ENCODE data around the gene OR2M7.
"Not testable (repeated sequence)": the region's sequence is repeated elsewhere in the genome, so short reads cannot be mapped to it uniquely, and the experiment has no call there.

Gene OR2M7, protein sequence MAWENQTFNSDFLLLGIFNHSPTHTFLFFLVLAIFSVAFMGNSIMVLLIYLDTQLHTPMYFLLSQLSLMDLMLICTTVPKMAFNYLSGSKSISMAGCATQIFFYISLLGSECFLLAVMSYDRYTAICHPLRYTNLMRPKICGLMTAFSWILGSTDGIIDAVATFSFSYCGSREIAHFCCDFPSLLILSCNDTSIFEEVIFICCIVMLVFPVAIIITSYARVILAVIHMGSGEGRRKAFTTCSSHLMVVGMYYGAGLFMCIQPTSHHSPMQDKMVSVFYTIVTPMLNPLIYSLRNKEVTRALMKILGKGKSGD

DNA sequence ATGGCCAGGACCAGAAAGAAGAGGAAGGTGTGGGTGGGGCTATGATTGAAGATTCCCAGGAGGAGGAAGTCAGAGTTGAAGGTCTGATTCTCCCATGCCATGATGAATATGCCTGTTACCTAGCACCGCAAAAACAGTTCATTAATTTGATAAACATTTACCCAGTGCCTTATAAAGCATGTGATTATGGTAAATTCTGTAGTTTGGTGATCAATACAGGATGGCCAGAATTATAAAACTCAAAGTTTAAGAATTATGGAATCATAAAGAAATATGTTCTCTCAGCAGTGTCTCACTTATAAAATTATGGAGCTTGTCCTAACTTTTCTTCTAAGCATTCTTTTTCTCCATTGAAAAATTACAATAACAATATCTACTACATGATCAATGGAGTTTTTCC, at the start of gene OR2M7:
Gene OR2M7, minus strand, starts transcription at position 101 of the 400 bp plus-strand sequence. Its CDS starts 0 bp downstream, at position 101.
- no peaks in the 10 kb centered on the region for H3K9me3 ChIP-seq
- H3K36me3 ChIP-seq (replicated peaks): no peaks in the 10 kb centered on the region
- no peaks in the 10 kb centered on the region for H3K27me3 ChIP-seq (ENCODE audit: low read depth)
- no peak for DNase-seq (ENCODE audit: low spot score in 2 of 2)
- in situ Hi-C loops (cut with MboI; ENCODE audit: low sequenced_read_pairs): no loop called here
- no peaks in the 10 kb centered on the region for H3K4me1 ChIP-seq
- H3K4me3 ChIP-seq: no peak within 1 kb of the TSS

DNA sequence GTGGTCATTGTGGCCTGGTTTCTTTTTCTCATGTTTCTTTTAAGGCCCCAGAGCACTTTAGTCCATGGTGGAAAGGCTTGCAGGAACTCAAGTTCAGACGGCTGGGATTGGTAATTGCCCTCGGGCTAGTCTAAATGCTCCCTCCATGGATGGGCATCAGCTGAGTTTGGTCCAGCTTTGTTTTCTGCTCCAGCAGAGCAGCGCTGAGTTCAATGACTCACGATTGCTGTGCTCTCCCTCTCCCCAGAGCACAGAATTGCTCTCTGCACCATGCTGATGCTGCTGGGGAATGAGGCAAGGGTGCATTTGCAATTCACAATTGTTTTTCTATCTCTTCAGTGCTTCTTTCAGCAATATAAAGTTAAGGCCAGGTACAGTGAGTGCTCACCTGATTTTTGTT, 49.4 kb upstream of the OR2M7 start:
- in situ Hi-C loops (cut with MboI; ENCODE audit: low sequenced_read_pairs): no loop called here
- Histone ChIP-seq H3K4me3 (no peak overlapping the region), H3K4me1 (no peaks in the 10 kb centered on the region), H3K36me3 (replicated peaks) (no peaks in the 10 kb centered on the region), H3K9me3 (no peaks in the 10 kb centered on the region; the same call in 1 of the 2 replicates), H3K27me3 (ENCODE audit: low read depth) (no peaks in the 10 kb centered on the region)
- DNase-seq (ENCODE audit: low spot score in 2 of 2): no peak

DNA sequence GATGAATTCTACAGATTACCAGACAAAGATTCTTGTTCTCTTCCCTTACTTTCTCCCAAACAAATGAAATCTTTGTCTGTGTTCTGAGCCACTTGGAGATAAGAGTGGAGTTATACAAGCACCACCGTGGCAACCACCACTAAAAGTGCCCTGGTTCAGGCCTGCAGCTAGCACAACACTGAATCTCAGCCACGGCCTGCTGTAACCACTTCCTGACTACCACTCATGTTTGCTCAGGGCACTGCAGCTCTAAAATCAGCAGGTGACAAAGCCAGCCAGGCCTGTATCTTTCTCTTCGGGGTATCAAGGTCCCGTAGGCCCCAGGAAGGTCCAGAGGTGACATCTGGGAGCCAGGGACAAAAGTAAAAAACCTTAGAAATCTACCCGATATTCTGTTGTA, 48.0 kb upstream of the OR2M7 start:
- no peaks in the 10 kb centered on the region for H3K4me1 ChIP-seq
- H3K9me3 ChIP-seq: no peaks in the 10 kb centered on the region; the same call in 1 of the 2 replicates
- DNase-seq (ENCODE audit: low spot score in 2 of 2): no peak
- no peaks in the 10 kb centered on the region for H3K36me3 ChIP-seq (replicated peaks)
- in situ Hi-C loops (cut with MboI; ENCODE audit: low sequenced_read_pairs): no loop called here
- no peaks in the 10 kb centered on the region for H3K27me3 ChIP-seq (ENCODE audit: low read depth)
- H3K4me3 ChIP-seq: no peak overlapping the region

DNA sequence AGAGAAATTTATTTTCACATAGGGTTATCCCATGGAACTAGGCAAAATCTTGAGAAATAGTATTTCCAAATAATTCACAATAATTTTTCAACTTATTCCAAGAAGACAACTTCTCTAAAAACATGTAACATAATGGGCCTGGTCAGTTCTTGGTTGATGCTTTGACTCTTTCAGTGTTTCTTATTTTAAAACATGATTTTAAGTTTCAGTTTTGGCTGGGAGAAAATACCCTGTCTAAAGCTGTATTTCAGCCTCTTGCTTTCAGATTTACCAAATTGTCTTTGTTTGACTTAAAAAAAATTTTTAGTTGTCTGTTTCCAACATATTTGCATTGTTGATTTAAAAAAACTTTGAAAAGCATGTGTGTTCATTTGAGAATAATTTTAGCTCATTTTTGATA, 42.2 kb upstream of the OR2M7 start:
- Histone ChIP-seq H3K36me3 (replicated peaks) (no peaks in the 10 kb centered on the region), H3K27me3 (ENCODE audit: low read depth) (no peaks in the 10 kb centered on the region), H3K4me1 (no peaks in the 10 kb centered on the region), H3K4me3 (no peak overlapping the region), H3K9me3 (no peaks in the 10 kb centered on the region)
- in situ Hi-C loops (cut with MboI; ENCODE audit: low sequenced_read_pairs): no loop called here
- DNase-seq (ENCODE audit: low spot score in 2 of 2): no peak

DNA sequence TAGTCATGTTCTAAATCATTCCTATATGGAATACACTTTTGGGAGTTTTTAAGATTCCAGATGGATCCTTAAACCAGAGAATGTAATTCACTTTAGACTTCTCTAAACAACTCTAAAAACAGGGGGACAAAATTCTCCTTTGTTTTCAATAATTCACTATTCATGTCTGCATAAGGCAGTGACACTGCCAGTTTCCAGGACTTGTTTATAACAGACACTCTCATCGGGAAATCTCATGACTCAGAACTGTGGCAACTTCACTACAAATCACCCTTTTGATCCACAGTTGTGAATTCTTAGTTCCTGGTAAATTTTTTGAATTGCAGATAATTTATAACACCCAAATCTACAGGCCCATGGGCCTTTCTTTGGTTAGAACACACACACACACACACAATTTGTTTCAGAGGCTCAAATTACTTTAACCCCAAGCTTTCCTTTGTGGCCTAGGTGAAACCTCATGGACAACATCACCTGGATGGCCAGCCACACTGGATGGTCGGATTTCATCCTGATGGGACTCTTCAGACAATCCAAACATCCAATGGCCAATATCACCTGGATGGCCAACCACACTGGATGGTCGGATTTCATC, 36.9 kb upstream of the OR2M7 start, which contains the start of gene OR2T4:
Gene OR2T4, plus strand, starts transcription at position 545 of the 595 bp plus-strand sequence. Its CDS starts 0 bp downstream, at position 545.
- no peaks in the 10 kb centered on the region for H3K27me3 ChIP-seq (ENCODE audit: low read depth)
- no peak for DNase-seq (ENCODE audit: low spot score in 2 of 2)
- in situ Hi-C loops (cut with MboI; ENCODE audit: low sequenced_read_pairs): no loop called here
- no peaks in the 10 kb centered on the region for H3K9me3 ChIP-seq
- H3K36me3 ChIP-seq (replicated peaks): no peaks in the 10 kb centered on the region
- no peaks in the 10 kb centered on the region for H3K4me1 ChIP-seq
- H3K4me3 ChIP-seq: no peak within 1 kb of the TSS

DNA sequence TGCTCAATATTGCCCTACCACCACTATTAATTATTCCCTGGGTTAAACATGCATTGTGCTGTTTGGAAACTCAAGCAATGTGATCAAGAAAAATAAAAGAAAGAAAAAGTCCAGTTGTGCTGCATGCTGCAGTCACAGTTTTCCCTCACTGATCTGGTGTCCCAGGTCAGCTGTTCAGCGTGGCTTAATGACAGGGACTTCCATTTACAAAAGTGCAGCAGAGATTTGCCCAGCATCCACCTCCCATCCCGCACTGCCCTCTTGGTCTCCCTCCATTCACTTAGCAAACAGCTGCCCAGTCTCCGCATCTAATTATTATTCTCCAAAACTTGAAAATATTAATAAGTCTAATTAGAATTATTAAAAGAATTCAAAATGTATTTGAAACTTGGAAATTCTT, 35.0 kb upstream of the OR2M7 start:
- H3K36me3 ChIP-seq (replicated peaks): no peaks in the 10 kb centered on the region
- in situ Hi-C loops (cut with MboI; ENCODE audit: low sequenced_read_pairs): no loop called here
- no peak overlapping the region for H3K4me3 ChIP-seq
- no peaks in the 10 kb centered on the region for H3K27me3 ChIP-seq (ENCODE audit: low read depth)
- H3K4me1 ChIP-seq: no peaks in the 10 kb centered on the region
- no peaks in the 10 kb centered on the region for H3K9me3 ChIP-seq
- no peak for DNase-seq (ENCODE audit: low spot score in 2 of 2)

DNA sequence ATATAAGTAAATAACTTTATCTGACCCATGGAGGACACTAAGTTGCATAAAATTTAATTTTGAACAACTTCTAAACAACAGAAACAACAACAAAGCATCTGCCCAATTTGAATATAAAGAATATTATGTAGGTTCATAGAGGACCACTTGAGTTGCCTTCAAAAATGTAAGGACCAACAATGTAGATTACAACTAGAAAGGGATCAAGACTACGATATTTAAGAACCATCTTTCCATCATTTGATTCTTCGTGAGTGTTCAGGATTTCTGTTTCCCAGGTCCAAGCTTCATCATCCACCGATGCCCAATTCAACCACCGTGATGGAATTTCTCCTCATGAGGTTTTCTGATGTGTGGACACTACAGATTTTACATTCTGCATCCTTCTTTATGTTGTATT, 24.1 kb upstream of the OR2M7 start, which contains the start of gene OR14C36:
Gene OR14C36, plus strand, starts transcription at position 301 of the 400 bp plus-strand sequence. Its CDS starts 0 bp downstream, at position 301.
- DNase-seq (ENCODE audit: low spot score in 2 of 2): no peak
- Histone ChIP-seq H3K4me1 (no peaks in the 10 kb centered on the region), H3K27me3 (ENCODE audit: low read depth) (no peaks in the 10 kb centered on the region), H3K9me3 (no peaks in the 10 kb centered on the region), H3K36me3 (replicated peaks) (no peaks in the 10 kb centered on the region), H3K4me3 (no peak within 1 kb of the TSS)
- in situ Hi-C loops (cut with MboI; ENCODE audit: low sequenced_read_pairs): no loop called here

DNA sequence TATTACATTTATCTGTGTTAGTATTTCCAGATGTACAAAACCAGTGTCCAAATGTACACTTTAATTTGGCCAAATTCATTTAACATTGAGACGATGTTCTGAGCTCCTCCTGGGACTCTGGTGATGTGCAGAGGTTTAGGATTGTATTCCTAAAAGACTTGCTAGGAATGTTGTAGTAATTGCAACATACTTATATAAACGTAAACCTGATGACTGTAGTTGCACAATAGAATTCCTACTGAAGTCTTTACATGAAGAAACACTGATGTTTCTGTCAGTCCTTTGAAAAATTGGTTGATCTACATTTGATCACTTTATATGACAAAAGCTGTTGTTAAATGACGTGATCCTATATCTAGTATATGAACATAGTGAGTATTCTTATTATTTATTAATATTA, 19.1 kb upstream of the OR2M7 start:
- Histone ChIP-seq H3K4me1 (no peaks in the 10 kb centered on the region), H3K4me3 (no peak overlapping the region), H3K9me3 (no peaks in the 10 kb centered on the region), H3K27me3 (ENCODE audit: low read depth) (no peaks in the 10 kb centered on the region), H3K36me3 (replicated peaks) (no peaks in the 10 kb centered on the region)
- in situ Hi-C loops (cut with MboI; ENCODE audit: low sequenced_read_pairs): no loop called here
- no peak for DNase-seq (ENCODE audit: low spot score in 2 of 2)

DNA sequence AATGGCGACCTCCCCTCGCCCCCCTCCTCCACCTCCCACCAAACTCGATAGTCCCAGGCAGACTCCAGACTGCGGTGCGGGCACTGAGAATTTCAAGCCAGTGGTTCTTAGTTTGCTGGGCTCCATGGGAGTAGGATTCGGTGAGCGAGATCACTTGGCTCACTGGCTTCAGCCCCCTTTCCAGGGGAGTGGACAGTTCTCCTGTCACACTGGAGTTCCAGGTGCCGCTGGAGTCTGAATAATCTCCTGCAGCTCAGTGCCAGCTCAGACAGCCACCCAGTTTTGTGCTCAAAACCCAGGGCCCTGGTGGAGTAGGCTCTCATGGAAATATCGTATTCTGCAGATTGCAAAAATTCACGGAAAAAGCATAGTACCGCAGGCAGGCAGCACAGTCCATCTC, 7.6 kb downstream of the OR2M7 start:
- no peak for DNase-seq (ENCODE audit: low spot score in 2 of 2)
- in situ Hi-C loops (cut with MboI; ENCODE audit: low sequenced_read_pairs): no loop called here
- Histone ChIP-seq H3K4me3 (no peak overlapping the region), H3K9me3 (no peaks in the 10 kb centered on the region; the same call in 1 of the 2 replicates), H3K36me3 (replicated peaks) (no peaks in the 10 kb centered on the region), H3K4me1 (no peaks in the 10 kb centered on the region), H3K27me3 (ENCODE audit: low read depth) (no peaks in the 10 kb centered on the region)

DNA sequence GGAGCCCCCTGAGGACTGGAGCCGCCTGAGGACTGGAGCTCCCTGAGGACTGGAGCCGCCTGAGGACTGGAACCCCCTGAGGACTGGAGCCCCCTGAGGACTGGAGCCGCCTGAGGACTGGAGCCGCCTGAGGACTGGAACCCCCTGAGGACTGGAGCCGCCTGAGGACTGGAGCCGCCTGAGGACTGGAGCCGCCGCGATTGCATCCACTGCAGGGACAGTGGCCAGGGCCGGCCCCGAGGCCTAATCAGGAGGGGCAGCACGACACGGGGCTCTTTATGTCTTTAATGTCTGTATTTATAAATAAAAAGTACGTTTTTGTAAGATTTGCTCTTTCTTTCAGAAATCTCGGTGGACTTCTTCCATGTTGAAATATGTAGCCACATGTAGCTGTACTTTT, 17.6 kb downstream of the OR2M7 start:
- in situ Hi-C loops (cut with MboI; ENCODE audit: low sequenced_read_pairs); H3K36me3 ChIP-seq (replicated peaks); DNase-seq (ENCODE audit: low spot score in 2 of 2); H3K9me3 ChIP-seq; H3K4me3 ChIP-seq; H3K4me1 ChIP-seq; H3K27me3 ChIP-seq (ENCODE audit: low read depth): not testable (repeated sequence)

DNA sequence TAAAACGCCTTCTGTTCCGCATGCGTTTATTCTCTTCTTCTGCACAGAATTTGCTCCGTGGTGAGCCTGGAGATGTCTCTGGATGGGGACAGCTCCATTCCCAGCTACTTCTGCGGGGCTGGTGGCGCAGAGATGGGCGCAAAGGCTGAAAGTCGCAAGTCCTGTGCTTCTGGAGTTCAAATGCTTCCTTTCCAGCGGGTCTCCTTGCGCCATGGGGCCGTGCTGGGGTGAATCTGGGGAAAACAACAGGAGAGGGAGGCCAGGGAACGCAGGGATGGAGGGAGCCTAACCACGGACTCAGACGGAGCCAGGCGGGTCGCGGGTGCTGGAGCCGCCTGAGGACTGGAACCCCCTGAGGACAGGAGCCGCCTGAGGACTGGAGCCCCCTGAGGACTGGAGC, 18.3 kb downstream of the OR2M7 start:
- no peaks in the 10 kb centered on the region for H3K4me1 ChIP-seq
- DNase-seq (ENCODE audit: low spot score in 2 of 2): no peak
- in situ Hi-C loops (cut with MboI; ENCODE audit: low sequenced_read_pairs): no loop called here
- no peak overlapping the region for H3K4me3 ChIP-seq
- H3K36me3 ChIP-seq (replicated peaks): no peaks in the 10 kb centered on the region
- H3K9me3 ChIP-seq: no peaks in the 10 kb centered on the region
- H3K27me3 ChIP-seq (ENCODE audit: low read depth): no peaks in the 10 kb centered on the region

DNA sequence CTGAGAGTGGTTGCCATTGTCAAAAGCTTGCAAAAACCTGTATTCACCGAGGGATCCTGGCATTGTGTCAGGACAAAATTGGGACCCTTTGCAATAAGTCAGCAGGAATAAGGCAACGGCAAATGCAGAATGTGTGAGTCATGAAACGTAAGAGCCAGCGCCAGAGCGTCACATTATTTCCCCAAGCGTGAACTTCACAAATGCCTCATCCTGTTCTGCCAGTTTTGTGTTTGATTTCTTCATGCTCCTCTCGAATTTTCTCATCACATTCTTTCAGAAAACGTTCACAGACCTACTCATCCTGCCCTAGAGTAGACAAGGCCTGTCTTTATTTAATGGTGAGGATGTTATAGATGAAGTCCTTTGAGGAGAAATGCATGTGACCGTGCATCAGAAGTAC, 18.7 kb downstream of the OR2M7 start:
- H3K27me3 ChIP-seq (ENCODE audit: low read depth); in situ Hi-C loops (cut with MboI; ENCODE audit: low sequenced_read_pairs); H3K9me3 ChIP-seq; H3K4me1 ChIP-seq; DNase-seq (ENCODE audit: low spot score in 2 of 2); H3K36me3 ChIP-seq (replicated peaks); H3K4me3 ChIP-seq: not testable (repeated sequence)

DNA sequence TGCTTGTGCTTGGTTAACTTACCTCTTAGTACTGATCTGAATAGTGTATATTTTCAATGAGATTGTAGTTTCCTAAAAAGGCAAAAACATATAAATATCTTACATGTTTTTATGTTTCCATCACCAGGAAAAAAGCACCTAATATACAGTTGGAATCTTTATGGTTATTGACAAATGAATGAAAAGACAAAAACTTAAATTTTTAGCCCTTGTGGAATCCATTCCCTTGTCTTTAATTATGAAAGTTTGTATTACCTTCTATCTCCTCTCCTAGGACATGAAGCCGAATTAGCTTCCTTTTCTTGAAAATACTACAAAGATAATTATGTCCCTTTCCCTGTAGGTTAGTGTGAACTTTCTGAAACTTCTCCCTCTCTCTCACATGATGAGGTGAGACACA, 21.0 kb downstream of the OR2M7 start, which contains the start of gene OR2T12:
Gene OR2T12, minus strand, starts transcription at position 101 of the 400 bp plus-strand sequence. CDS start 7,846 bp downstream, outside the sequence.
- in situ Hi-C loops (cut with MboI; ENCODE audit: low sequenced_read_pairs): no loop called here
- H3K36me3 ChIP-seq (replicated peaks): no peaks in the 10 kb centered on the region
- H3K4me3 ChIP-seq: no peak within 1 kb of the TSS
- no peak for DNase-seq (ENCODE audit: low spot score in 2 of 2)
- no peaks in the 10 kb centered on the region for H3K27me3 ChIP-seq (ENCODE audit: low read depth)
- H3K9me3 ChIP-seq: no peaks in the 10 kb centered on the region
- H3K4me1 ChIP-seq: no peaks in the 10 kb centered on the region

DNA sequence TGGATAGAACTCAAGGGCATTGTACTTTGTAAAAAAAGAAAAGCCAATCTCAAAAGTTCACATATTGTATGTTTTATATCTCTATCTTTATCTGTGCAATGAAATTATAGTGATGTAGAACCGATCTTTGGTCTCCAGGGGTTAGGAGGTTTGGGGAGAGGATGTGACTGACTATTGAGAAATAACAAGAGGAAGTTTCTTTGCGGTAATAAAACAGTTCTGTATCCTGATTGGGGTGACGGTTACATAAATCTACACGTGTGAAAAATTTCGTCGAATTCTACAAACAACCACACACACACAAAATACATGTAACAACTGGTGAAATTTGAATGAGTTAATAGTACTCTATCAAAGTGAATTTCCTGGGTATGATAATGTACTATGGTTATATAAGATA, 36.0 kb downstream of the OR2M7 start:
- Histone ChIP-seq H3K4me1 (no peaks in the 10 kb centered on the region), H3K27me3 (ENCODE audit: low read depth) (no peaks in the 10 kb centered on the region), H3K36me3 (replicated peaks) (no peaks in the 10 kb centered on the region), H3K9me3 (no peaks in the 10 kb centered on the region), H3K4me3 (no peak overlapping the region)
- in situ Hi-C loops (cut with MboI; ENCODE audit: low sequenced_read_pairs): no loop called here
- DNase-seq (ENCODE audit: low spot score in 2 of 2): no peak
